Retinal pigment epithelial cell (primary cell): ENCODE data around the gene ITGA1.

ENCODE experiments used
- DNase-seq: peaks from one replicate; pipeline ENCODE4 v3.0.0-alpha.2; 2010; ENCODE audit warnings: low read depth
- H3K4me3 ChIP-seq: 2 replicates; pipeline ENCODE4 v1.5.1; 2011; ENCODE audit warnings: mild to moderate bottlenecking, low read length, control low read depth, moderate library complexity
- CTCF ChIP-seq: conservative IDR thresholded peaks from 2 replicates; pipeline ENCODE4 v1.5.1; 2011; ENCODE audit warnings: low read depth, low read length, control low read depth, inconsistent platforms

ITGA1 gene

DNA sequence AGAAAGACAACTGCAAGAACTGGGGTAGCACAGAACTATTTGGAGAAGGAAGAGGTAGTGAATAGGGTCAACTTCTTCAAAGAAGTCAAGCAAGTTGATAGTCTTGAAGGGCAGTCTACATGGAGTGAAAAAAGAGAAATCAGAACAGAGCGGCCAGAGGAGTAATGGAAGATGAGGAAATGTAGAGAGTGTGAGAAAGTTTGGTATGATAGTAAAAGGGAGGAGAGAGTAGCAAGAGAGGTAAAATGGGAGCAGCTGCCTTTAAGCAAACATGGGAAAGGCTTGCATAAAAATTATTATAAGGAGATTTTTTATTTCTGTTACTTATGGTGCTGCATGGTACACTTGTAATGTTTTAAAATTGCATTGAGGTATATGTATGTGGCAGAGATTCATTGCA lies 208.2 kb downstream of the ITGA1 start:
- no peak overlapping the region for H3K4me3 ChIP-seq
- DNase-seq, result no peak
- TF ChIP-seq CTCF, result no peak

DNA sequence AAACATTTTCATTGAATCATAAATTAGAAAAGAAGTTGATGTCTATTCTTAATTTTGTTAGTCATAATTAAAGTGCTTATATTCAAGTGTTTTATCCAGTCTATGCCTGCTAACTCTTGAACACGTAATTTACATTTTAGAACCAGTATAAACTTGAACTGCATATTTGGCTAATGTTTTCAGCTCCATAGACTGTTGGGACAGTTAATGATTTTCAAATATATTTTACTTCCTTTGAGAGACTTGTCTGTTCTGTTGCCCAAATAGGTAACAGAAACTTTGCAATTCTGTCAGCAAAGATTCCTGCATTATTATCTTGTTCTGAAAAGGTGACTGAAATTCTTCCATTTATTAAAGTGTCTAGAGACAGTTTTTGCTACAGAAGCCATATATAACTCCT lies 209.3 kb downstream of the ITGA1 start:
- TF ChIP-seq CTCF, result no peak
- no peak overlapping the region for H3K4me3 ChIP-seq
- no peak for DNase-seq

DNA sequence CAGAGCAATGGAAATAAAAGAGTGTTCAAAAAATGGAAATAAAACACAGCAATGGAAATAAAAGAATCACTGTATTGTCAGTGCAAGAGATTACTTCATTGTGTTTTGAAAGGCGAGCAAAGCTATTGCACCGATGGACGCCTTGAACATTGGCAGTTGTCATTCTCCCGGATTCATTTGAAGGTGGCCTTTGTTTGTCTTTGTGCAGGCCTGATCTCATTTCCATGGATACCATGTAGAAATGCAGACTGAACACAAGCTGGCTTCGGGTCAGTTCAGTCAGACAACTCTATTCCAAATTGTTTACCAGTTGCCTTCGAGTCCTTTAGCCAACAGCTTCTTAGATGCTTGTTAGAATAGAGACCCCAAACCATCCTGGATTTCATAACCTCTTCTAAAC lies 209.7 kb downstream of the ITGA1 start:
- H3K4me3 ChIP-seq, result no peak overlapping the region
- no peak for DNase-seq
- TF ChIP-seq CTCF, result no peak

GRCh38 chr5:52998552-52999313 lies 211.0 kb downstream of the ITGA1 start:
- TF ChIP-seq CTCF, result no peak
- no peak for DNase-seq
- no peak overlapping the region for H3K4me3 ChIP-seq

DNA sequence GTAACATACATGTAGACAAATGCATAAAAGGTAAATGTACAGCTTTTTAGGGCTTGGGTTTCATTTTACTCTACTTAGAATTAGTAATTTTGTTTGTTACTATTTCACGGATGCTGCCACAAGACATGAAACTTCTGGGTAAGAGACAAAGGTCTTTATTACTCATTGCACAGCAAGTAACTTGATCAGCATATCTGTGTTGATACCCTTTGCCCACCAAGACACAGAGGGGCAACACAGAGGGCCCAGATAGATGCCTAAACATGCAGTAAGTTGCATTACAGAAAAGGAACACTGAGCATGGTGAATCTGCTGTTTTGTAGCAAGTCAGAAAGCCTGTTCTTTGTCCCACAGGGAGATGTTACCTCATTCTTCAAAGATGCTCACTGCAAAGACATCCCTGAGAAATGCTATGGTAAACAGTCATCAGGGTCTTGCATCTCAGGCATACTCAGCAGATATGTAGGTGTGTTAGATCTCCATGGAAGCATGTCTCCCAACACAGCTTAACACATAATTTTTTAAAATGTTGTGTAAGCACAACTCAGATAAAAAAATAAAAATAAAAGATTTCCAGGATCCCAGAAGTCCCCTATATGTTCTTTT lies 211.7 kb downstream of the ITGA1 start:
- TF ChIP-seq CTCF, result no peak
- no peak for DNase-seq
- no peak overlapping the region for H3K4me3 ChIP-seq

GRCh38 chr5:53001541-53001940 lies 213.8 kb downstream of the ITGA1 start:
- TF ChIP-seq CTCF, result no peak
- no peak overlapping the region for H3K4me3 ChIP-seq
- no peak for DNase-seq

DNA sequence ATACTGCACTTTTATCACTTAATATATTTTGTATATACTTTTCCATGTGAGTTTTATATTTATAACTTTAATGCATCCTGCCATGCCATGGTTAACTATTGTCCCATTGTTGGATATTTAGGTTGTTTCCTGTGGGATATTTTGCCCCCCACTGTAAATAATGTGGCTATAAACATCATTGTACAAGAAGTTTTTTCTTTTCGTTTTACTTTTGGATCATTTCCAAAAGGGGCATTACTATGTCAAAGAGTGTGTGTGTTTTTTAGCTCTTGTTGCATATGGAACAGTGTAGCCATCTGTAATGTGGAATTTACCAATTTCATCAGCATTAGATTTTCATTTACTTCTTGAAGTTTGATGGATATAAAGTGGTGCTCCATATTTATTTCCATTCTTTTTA lies 214.8 kb downstream of the ITGA1 start:
- DNase-seq, result no peak
- TF ChIP-seq CTCF, result no peak
- H3K4me3 ChIP-seq, result no peak overlapping the region
